Activated CD8-positive, alpha-beta memory T cell treated with anti-CD3 and anti-CD28 coated beads, Interleukin-2, amount 50 U/mL, for 4 hours (primary cell): ENCODE measurements around the gene FSCN2.
"Not testable (repeated sequence)": the region's sequence is repeated elsewhere in the genome, so short reads cannot be mapped to it uniquely, and the experiment has no call there.

Experiments
- DNase-seq: peaks from one replicate; pipeline ENCODE4 v3.0.0-alpha.2; 2020

The FSCN2 gene

DNA sequence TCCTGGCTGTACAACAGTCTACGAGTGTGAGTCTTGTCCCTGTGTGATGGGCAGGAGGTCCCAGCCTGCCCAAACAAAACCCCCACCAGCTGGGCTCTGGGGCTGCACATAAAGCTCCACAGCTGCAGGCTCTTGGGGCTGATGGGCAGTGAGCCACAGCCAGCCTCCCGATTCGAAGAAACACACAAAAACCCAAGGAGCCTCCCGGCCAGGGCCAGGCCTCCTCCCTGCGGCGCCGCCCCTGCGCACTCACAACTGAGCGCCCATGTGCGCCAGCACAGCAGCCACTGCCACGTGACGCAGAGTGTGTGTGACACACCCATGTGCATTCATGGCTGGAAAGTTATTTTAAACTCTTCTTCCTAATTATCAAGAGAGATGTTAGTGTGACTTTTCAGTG, 54.6 kb downstream of the FSCN2 start:
- no peak for DNase-seq

DNA sequence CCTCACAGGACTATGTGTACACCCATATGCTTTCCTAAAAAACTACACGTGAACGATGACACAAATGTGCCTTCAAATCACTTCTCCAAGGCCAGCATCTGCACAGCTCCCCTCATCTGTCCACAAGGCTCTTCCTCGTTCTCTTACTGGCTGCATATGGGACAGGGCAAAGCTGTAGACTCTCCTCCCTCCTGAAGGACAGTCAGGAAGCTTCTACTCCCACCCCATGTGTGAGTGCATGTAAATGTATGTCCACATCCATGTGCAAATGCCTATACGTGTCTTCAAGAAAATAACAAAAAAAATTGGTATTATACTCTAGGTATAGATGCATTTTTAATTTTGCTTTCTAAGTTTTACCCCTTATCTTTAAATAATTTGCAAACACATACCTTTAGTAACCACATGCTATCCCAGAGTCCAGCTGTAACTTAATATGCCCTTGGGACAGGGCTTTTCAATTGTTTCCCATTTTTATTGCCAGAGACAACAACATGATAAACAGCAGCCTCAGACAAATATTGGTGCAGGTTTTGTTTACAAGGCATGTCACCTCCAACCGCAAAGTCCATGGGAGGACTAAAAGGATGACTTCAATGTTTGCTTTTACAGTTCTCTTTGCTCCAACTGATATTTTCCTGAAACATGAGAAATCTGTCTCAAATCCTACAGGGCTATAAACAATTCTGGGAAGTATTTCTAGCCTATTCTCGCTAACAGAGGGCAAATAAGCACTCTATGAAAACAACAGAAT, 55.6 kb downstream of the FSCN2 start:
- DNase-seq: no peak

DNA sequence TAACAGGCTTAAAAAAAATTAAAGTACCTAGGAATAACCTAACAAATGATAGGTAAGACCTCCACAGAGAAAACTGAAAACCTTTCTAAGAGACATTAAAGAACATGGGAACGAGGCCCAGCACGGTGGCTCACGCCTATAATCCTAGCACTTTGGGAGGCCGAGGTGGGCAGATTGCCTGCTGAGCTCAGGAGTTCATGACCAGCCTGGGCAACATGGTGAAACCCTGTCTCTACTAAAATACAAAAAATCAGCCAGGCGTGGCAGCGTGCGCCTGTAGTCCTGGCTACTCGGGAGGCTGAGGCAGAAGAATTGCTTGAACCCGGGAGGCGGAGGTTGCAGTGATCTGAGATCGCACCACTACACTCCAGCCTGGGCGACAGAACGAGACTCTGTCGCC, 56.6 kb downstream of the FSCN2 start:
- not testable (repeated sequence) for DNase-seq

DNA sequence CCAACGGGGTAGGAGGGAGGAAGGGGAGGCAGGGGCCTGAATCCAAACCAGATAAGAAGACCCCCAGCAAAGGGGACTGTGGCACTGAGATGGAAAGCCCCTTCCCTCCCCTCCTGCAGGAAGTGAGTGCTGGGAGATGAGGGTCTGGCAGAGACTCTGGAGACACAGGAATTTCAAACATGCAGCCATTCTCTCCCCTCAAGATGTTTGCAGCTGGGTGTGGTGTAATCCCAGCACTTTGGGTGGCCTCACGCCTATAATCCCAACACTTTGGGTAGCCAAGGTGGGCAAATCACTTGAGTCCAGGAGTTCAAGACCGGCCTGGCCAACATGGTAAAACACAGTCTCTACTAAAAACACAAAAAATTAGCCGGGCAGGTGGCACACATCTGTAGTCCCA, 57.9 kb downstream of the FSCN2 start:
- DNase-seq: no peak
